ENCODE data around the gene PJA1.

PJA1 gene

GRCh38 chrX:69116077-69116476 is 49.2 kb downstream of the PJA1 start:
- TF ChIP-seq CTCF (conservative IDR thresholded peaks at IDR 0.05; ENCODE audit: low read depth, low read length) = no peak
- no peaks in the 10 kb centered on the region for H3K36me3 ChIP-seq (ENCODE audit: insufficient read depth)
- no peak overlapping the region for H3K4me3 ChIP-seq (IDR thresholded peaks at IDR 0.05; ENCODE audit: insufficient read depth, low read depth, low read length)
- no peak overlapping the region for H2AFZ ChIP-seq (ENCODE audit: low read depth)
- H4K20me1 ChIP-seq (ENCODE audit: insufficient read depth) = no peaks in the 10 kb centered on the region
- no peaks in the 10 kb centered on the region for H3K27me3 ChIP-seq (ENCODE audit: insufficient read depth, low read depth)
- H3K27ac ChIP-seq = no peak overlapping the region
- H3K4me1 ChIP-seq (ENCODE audit: low read depth, poor library complexity, severe bottlenecking) = no peaks in the 10 kb centered on the region
- no peaks in the 10 kb centered on the region for H3K79me2 ChIP-seq (ENCODE audit: insufficient read depth, low read depth)
- H3K4me2 ChIP-seq = no peak overlapping the region
- H3K9ac ChIP-seq = no peak overlapping the region

- Histone ChIP-seq H3K4me2 (no peak overlapping the region), H3K27me3 (ENCODE audit: insufficient read depth, low read depth) (no peaks in the 10 kb centered on the region)
Observed at GRCh38 chrX:69113723-69114122, 51.5 kb downstream of the PJA1 start.

More at GRCh38 chrX:69113723-69114122, 51.5 kb downstream of the PJA1 start:
- Histone ChIP-seq H3K4me1 (ENCODE audit: low read depth, poor library complexity, severe bottlenecking) (no peaks in the 10 kb centered on the region), H3K27ac (no peak overlapping the region), H3K4me3 (IDR thresholded peaks at IDR 0.05; ENCODE audit: insufficient read depth, low read depth, low read length) (no peak overlapping the region), H2AFZ (ENCODE audit: low read depth) (no peak overlapping the region), H3K36me3 (ENCODE audit: insufficient read depth) (no peaks in the 10 kb centered on the region), H3K9ac (no peak overlapping the region), H4K20me1 (ENCODE audit: insufficient read depth) (no peaks in the 10 kb centered on the region), H3K79me2 (ENCODE audit: insufficient read depth, low read depth) (no peaks in the 10 kb centered on the region)
- TF ChIP-seq CTCF (conservative IDR thresholded peaks at IDR 0.05; ENCODE audit: low read depth, low read length) = no peak
